DOHH2 (cell line): ENCODE measurements around the gene UQCRQ.

Experiments
- H3F3A ChIP-seq: fragments of 200-600 bp; sonication (generic), shearing (Covaris generic); 2 replicates; pipeline ENCODE4 v1.6.0; 2016; ENCODE audit warnings: antibody characterized with exemption, mild to moderate bottlenecking; ENCODE audit not compliant: control insufficient read depth, insufficient read depth
- H3K27ac ChIP-seq: fragments of 200-600 bp; sonication (generic); 2 replicates; pipeline ENCODE4 v1.5.1; 2014; ENCODE audit warnings: low read depth, mild to moderate bottlenecking, low read length, moderate library complexity
- H3K27me3 ChIP-seq: fragments of 200-600 bp; sonication (generic); 2 replicates; pipeline ENCODE4 v1.6.1; 2014; ENCODE audit warnings: mild to moderate bottlenecking, low read length, mixed read lengths; ENCODE audit not compliant: control insufficient read depth
- H3K36me3 ChIP-seq: fragments of 200-600 bp; sonication (generic); 2 replicates; pipeline ENCODE4 v1.6.1; 2014; ENCODE audit warnings: mild to moderate bottlenecking, low read length, moderate library complexity, mixed read lengths; ENCODE audit not compliant: control insufficient read depth
- H3K4me1 ChIP-seq: fragments of 200-600 bp; sonication (generic); 2 replicates; pipeline ENCODE4 v1.6.1; 2014; ENCODE audit warnings: mild to moderate bottlenecking, low read length, mixed read lengths; ENCODE audit not compliant: control insufficient read depth
- H3K4me2 ChIP-seq: fragments of 200-600 bp; sonication (generic); 2 replicates; pipeline ENCODE4 v1.6.0; 2014; ENCODE audit warnings: mild to moderate bottlenecking, low read length, moderate library complexity
- H3K4me3 ChIP-seq: fragments of 200-600 bp; sonication (generic); 2 replicates; pipeline ENCODE4 v1.5.1; 2014; ENCODE audit warnings: mild to moderate bottlenecking, low read length, mixed read lengths
- H3K79me2 ChIP-seq: fragments of 200-600 bp; sonication (generic); 2 replicates; pipeline ENCODE4 v1.6.1; 2014; ENCODE audit warnings: mild to moderate bottlenecking, low read length, mixed read lengths; ENCODE audit not compliant: control insufficient read depth
- H3K9me2 ChIP-seq: fragments of 200-600 bp; sonication (generic); replicated peaks from 2 replicates; pipeline ENCODE4 v1.6.1; 2014; ENCODE audit warnings: mild to moderate bottlenecking, low read length, mixed read lengths; ENCODE audit not compliant: control insufficient read depth
- H3K9me3 ChIP-seq: fragments of 200-600 bp; sonication (generic); 2 replicates; pipeline ENCODE4 v1.6.1; 2014; ENCODE audit warnings: antibody characterized with exemption, low read length, mixed read lengths; ENCODE audit not compliant: control insufficient read depth, insufficient read depth
- H4K20me1 ChIP-seq: fragments of 200-600 bp; sonication (generic); 2 replicates; pipeline ENCODE4 v1.6.0; 2014; ENCODE audit warnings: low read depth, mild to moderate bottlenecking, antibody characterized with exemption, low read length, moderate library complexity; ENCODE audit not compliant: control insufficient read depth, insufficient read depth
- CTCF ChIP-seq: fragments of 200-600 bp; sonication (generic); IDR thresholded peaks from one replicate; pipeline ENCODE4 v1.5.1; 2014; ENCODE audit warnings: antibody characterized with exemption, mild to moderate bottlenecking, low read depth, low read length; ENCODE audit not compliant: poor library complexity, severe bottlenecking
- EZH2phosphoT487 ChIP-seq: fragments of 200-600 bp; sonication (generic); IDR thresholded peaks from 2 replicates; pipeline ENCODE4 v1.6.1; 2017; ENCODE audit warnings: borderline replicate concordance, mild to moderate bottlenecking, antibody characterized with exemption, low read length, moderate library complexity, mixed read lengths

UQCRQ gene

GRCh38 chr5:132865668-132866341, 637 bp upstream of the UQCRQ start:
- H3K9me2 ChIP-seq: no peaks in the 10 kb centered on the region
- 0 out of 2 replicates have a peak, but pooled peaks cover 6% of the 10 kb centered on the region for H4K20me1 ChIP-seq
- no peak overlapping the region for H3K27ac ChIP-seq
- H3K4me1 ChIP-seq: peaks cover 16% of the 10 kb centered on the region
- H3F3A ChIP-seq: peaks cover 4% of the 10 kb centered on the region
- H3K79me2 ChIP-seq: peaks cover 31% of the 10 kb centered on the region
- H3K36me3 ChIP-seq: peaks cover 37% of the 10 kb centered on the region
- no peaks in the 10 kb centered on the region for H3K9me3 ChIP-seq
- TF ChIP-seq EZH2phosphoT487: no peak
- no peak for TF ChIP-seq CTCF
- H3K4me3 ChIP-seq: peak overlapping the region; percentile 91
- H3K4me2 ChIP-seq: peak overlapping the region; percentile 85
- H3K27me3 ChIP-seq: peaks cover 2% of the 10 kb centered on the region; the same call in 1 of the 2 replicates

- Histone ChIP-seq H3K36me3 (peaks cover 49% of the 10 kb centered on the region), H3K4me3 (peak overlapping the region; percentile 91), H3K27ac (peak overlapping the region; percentile 30), H3K27me3 (0 out of 2 replicates have a peak, but pooled peaks cover 2% of the 10 kb centered on the region), H3K4me1 (peaks cover 16% of the 10 kb centered on the region), H3K9me3 (no peaks in the 10 kb centered on the region), H3F3A (peaks cover 8% of the 10 kb centered on the region), H3K4me2 (peak overlapping the region; percentile 85), H3K9me2 (no peaks in the 10 kb centered on the region), H3K79me2 (peaks cover 31% of the 10 kb centered on the region), H4K20me1 (0 out of 2 replicates have a peak, but pooled peaks cover 6% of the 10 kb centered on the region)
- TF ChIP-seq CTCF: no peak
- TF ChIP-seq EZH2phosphoT487: no peak
These were observed 607 bp downstream of the UQCRQ start for GRCh38 chr5:132867046-132867451.

- Histone ChIP-seq H4K20me1 (0 out of 2 replicates have a peak, but pooled peaks cover 6% of the 10 kb centered on the region), H3K4me1 (peaks cover 16% of the 10 kb centered on the region), H3K27me3 (no peaks in the 10 kb centered on the region), H3K9me3 (no peaks in the 10 kb centered on the region), H3K79me2 (peaks cover 31% of the 10 kb centered on the region), H3K36me3 (peaks cover 64% of the 10 kb centered on the region), H3K27ac (no peak overlapping the region), H3K4me3 (no peak overlapping the region), H3K9me2 (no peaks in the 10 kb centered on the region), H3F3A (peaks cover 14% of the 10 kb centered on the region), H3K4me2 (no peak overlapping the region)
- TF ChIP-seq EZH2phosphoT487 (no peak), CTCF (no peak)
These were observed 2.3 kb downstream of the UQCRQ start for GRCh38 chr5:132868754-132869153.
